ENCODE results near the gene ARHGAP26.
A peak's percentile ranks its signal among the peaks of the same experiment; 100 is the strongest.
"Not testable (repeated sequence)": the region's sequence is repeated elsewhere in the genome, so short reads cannot be mapped to it uniquely, and the experiment has no call there.

ARHGAP26 gene

GRCh38 chr5:143106174-143106573 lies 336.0 kb downstream of the ARHGAP26 start:
- peak; percentile 88 for DNase-seq

DNA sequence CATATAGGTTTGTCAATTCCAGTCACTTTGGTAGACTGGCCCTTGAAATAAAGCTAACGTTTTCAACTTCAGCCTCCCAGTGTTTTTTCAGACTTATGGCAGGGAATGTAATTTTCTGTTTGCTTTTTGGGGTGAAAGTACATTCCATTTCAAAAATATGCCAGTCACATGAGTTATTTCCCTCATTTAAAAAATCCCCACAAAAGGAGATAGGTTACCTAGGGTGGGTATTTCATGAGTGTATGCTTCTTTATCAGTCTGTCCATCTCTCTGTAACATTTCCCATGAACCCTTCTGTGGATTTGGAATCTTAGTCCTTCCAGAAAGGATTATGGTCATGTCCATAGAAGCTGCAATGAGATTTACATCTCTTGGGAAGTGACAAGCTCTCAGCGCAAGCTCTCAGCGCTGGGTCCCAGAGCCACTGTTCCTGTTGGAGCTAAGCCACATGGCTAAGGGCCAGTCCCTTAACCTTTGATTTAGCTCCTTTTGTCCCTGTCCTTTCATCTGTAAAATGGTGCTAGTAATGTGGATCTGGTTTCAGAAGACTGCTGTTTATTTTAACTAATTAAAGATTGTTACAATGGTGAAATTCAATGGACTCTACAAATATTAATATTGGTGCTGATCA lies 338.4 kb downstream of the ARHGAP26 start:
- peak; percentile 24 for DNase-seq

- DNase-seq, result no peak
Observed at GRCh38 chr5:143110591-143110990, 340.4 kb downstream of the ARHGAP26 start.

DNA sequence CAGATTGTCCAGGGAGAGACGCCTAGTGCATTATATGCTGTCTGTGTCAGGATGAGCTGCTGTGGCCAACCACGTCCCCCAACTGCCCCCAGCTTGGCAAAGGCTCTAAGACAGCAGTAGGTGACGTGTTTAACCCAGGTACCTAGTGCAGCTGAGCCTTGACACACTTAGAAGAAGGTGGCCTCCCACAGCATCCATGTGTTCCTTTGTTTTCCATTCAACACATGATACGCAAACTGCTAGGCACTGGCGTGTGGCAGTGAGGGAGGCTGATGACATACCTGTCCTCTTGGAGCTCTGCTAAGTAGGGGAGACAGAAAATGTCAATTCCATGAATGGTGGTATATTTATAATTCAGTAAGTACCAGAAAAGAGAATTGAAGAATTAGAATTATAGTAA lies 341.6 kb downstream of the ARHGAP26 start:
- no peak for DNase-seq

GRCh38 chr5:143113461-143113860 lies 343.3 kb downstream of the ARHGAP26 start:
- DNase-seq, result no peak

DNA sequence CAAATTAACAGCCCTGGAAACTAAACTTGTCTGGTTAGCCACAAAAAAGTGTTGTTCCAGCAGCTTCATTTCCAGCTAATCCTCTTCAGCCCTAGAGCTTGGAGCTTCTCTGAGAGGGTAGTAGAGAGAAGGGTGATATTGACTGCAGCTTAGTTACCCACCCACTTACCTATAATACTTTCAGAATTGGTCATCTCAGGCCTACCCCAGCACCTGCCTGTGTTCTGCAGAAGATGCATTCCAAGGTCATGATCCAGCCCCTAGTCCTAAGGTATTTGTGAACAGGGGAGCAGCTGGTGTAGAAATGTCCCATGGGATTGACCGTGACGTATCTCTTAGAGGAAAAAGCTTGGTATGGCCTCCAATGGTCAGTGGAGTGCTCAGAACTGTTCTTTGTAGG lies 344.3 kb downstream of the ARHGAP26 start:
- DNase-seq, result no peak

- no peak for DNase-seq
Observed at GRCh38 chr5:143115381-143115780, 345.2 kb downstream of the ARHGAP26 start.

GRCh38 chr5:143116814-143117213 lies 346.6 kb downstream of the ARHGAP26 start:
- DNase-seq, result no peak

DNA sequence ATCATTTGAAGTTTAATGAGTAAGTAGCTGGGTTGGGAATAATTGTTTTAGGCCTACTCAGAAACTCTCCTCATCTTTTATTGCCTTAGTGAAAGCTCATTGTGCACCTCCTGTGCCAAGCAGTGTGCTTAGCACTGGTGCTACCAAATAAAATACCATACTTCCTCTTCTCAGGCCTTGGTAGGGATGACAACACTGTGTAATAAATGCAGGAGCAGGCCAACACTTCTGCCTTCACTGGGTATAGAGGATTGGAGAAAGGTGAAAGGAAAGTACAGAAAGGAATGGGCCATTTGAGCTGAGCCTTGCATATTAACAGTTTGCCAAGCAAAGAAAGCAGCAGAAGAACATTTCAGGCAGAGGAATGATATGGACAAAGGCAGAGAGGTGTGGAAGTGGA lies 347.6 kb downstream of the ARHGAP26 start:
- DNase-seq, result no peak

DNA sequence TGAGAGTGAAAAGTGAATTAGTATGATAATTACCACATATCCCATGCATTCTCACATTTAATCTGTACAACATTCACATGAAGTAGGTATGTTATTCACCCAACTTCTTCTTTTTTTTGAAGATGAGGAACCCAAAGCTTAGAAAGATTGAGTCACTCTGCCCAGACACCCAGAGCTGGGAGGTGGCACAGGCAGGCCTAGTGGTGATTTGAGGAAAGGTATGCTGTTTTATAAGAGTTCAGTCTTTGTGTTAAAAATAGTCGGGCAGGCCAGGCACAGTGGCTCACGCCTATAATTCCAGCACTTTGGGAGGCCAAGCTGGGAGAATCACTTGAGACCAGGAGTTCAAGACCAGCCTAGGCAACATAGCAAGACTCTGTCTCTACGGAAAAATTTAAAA lies 348.0 kb downstream of the ARHGAP26 start:
- DNase-seq, result no peak

- not testable (repeated sequence) for DNase-seq
Observed at GRCh38 chr5:143118818-143119217, 348.6 kb downstream of the ARHGAP26 start.

- DNase-seq, result no peak
Observed at GRCh38 chr5:143119291-143119769, 349.2 kb downstream of the ARHGAP26 start.

DNA sequence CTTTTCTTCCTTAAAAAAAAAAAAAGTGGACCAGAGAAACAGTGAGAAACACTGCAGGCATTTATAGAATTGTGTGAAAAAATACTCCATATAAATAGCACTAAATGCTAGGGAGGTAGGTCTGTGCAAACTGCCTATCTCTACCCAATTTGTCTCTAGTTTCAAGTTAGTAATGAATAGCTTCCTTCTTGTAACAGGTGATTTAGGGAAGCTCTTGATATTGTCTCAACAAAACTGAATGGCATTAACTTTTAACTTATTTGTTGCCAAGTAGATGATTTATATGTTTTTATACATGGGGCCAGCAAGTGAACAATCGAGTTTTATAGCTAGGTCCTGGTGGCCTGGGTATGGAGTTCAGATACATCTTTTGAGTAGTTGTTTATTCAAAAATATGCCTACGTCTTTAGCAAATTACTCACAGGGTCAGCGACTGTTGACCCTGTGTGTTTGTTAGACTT lies 349.7 kb downstream of the ARHGAP26 start:
- DNase-seq, result no peak

GRCh38 chr5:143120460-143121134 lies 350.4 kb downstream of the ARHGAP26 start:
- no peak for DNase-seq

DNA sequence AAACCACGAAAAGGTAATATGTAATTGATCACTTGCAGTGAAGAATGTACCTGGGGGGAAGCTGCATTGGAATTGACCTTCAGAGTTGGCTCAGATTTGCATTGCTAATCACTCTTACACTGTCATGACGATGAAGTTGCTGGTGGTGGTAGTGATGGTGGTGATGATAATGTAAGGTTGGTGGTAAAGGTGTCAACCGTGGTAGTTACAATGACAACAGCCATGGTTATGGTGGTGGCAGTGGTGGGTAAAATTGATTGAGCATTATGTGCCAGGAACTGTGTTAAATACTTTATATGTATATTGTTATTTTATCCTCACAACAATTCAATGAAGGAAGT lies 350.9 kb downstream of the ARHGAP26 start:
- no peak for DNase-seq

DNA sequence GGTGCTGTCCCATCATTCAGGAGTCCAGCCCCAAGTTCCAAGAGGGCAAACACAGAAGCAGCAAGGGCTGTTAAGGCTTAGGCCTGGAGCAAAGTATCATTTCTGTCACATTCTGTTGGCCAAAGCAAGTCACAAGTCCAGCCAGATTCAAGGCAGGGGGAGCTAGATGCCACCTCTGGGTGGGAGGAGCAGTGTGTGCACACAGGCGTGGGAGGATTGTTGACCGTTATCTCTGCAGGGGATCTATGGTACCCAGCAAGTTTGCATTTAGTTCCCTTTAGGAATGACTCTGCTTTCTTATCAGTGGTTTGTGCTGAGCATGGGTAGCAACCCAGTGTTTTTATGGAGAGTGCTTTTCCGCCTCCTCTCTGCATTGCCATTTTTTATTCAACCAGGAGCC lies 354.4 kb downstream of the ARHGAP26 start:
- DNase-seq, result no peak

GRCh38 chr5:143126174-143127019 lies 356.2 kb downstream of the ARHGAP26 start:
- DNase-seq, result no peak

DNA sequence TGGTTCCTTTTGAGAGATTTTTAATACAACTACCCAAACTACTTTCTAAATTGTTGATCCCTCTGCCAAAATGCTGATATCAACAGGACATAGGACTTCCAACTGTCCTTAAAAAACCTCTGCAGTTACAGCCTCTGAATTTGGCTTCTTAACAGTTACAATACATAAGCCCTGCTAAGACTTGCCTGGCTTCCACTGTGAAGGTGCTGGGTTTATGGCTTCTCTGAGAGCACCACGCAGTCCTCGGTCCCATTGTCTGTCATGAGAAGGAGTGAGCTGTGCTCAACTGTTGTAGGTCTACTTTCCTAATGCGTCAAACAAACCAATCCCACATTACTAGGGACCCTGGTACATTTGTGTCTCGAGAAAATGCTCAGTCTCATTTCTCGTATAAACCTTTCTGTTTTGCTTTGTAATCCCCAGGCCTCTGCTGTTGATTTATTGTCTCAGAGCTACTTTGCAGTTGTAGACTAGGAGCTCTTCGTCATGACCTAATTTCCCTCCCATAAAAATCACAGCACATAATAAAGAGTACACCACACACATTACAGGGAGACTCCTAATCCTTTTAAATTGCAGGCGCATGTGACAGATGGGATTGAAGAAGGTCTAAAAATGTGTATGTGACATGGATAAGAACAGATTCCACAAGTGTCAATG lies 358.4 kb downstream of the ARHGAP26 start:
- no peak for DNase-seq

- no peak for DNase-seq
Observed at GRCh38 chr5:143129203-143129602, 359.0 kb downstream of the ARHGAP26 start.

DNA sequence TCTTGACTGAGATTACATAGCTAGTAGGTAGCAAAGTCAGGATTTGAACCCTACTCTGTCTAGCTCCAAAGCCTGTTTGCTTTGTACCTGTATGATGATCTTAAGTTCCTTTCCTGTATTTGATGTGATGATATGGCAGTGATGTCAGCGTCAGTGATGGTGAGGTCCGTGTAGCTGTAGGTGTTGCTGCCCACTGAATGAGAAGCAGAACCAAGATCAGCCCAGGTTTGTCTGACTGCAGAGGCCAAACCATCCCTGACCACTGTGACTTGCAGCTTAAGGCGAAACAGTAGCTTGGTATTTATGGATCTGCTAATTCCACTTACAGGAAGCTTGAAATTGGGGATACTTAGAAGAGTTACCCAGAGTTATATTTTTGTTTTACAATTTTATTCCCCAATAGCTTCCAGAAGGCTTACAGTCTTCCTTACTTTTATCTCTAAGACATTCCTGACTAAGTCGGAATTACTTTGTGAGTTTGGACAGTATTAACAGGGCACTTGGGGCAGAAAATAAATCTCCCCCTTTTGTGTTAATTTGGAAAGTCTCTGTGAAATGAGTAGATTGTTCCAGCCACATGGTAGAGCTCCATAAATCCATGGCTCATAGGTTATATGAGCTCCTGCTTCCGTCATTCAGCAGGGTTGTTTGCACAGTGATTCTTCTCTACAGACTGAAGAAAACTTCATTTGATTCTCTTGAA lies 359.9 kb downstream of the ARHGAP26 start:
- DNase-seq, result no peak

DNA sequence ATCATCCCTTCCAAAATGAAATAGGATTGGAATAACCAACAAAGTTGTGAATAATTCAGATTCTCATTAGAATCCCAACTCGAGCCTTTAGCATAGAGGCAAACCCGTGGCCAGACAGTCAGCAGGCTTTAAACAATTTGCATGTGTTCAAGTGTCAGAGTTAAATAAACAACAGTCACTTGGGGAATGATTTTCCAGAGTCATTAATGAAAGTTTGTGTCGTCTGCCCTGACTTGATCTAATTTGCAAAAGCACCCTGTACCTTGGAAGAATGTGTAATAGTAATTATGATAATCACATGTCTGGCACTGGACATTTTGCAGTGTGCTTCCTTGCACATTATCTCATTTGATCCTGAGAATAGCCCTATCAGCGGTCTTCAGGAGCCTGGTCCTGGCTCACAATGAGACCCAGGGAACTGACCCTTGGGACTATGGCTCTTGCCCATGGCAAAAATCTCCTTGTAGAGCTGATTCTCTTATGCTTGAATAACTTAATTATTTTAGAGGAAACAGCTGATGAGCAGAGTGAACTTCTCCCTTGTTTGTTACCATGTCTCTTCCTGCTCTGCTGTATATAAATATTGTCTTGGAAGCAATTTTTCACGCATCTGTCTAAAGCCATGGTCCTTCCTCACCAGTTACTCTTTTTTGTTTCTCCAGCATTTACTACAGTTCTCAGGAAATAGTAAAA lies 360.6 kb downstream of the ARHGAP26 start:
- no peak for DNase-seq

- peak; percentile 38 for DNase-seq
Observed at GRCh38 chr5:143131972-143132371, 361.8 kb downstream of the ARHGAP26 start.

Measured in NCI-H2171 treated with DMSO at 0.1 percent for 48 hours (cell line).